NCI-H187 (cell line): ENCODE measurements around the gene ZNRF1.
"Not testable (repeated sequence)": the region's sequence is repeated elsewhere in the genome, so short reads cannot be mapped to it uniquely, and the experiment has no call there.

ENCODE experiments used
- DNase-seq, 2 experiments: peaks; one replicate each; lab custom pipeline; 2025; lab: John Stamatoyannopoulos, UW

ZNRF1 gene

DNA sequence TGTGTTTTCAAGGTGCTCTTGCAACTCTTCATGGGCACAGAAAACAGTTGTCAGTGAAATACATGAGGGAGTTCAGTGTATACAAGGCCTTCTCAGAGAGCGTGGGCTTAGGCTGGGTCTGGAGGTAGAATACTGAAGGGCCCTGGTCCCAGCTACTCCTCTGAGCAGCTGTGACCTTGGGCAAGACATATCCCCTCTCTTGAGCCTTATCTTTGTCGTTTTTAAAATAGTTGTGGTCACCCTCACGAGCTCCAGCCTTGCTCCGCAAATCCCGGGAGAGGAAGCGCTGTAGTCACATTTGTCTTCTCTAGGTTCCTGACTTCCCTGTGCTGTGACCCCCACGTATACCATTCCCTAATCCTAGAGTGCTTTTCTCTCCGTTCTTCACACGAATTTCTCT lies 3.6 kb downstream of the ZNRF1 start:
- no peak for DNase-seq

DNA sequence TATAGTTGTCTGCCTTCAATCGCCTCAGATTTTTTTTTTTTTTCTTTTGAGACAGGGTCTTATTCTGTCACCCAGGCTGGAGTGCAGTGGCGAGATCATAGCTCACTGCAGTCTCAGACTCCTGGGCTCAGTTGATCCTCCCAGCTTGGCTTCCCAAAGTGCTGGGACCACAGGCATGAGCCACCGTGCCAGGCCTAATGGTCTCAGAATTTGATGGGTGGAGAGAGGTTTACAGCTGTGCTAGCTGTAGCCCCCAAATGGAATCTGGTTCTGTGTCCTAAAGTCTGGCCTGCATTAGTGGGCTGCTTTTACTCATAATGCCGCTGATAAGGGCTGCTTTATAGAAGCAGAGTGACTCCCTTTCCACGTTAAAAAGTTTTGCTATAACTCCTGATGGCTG lies 5.1 kb downstream of the ZNRF1 start:
- DNase-seq: no peak

DNA sequence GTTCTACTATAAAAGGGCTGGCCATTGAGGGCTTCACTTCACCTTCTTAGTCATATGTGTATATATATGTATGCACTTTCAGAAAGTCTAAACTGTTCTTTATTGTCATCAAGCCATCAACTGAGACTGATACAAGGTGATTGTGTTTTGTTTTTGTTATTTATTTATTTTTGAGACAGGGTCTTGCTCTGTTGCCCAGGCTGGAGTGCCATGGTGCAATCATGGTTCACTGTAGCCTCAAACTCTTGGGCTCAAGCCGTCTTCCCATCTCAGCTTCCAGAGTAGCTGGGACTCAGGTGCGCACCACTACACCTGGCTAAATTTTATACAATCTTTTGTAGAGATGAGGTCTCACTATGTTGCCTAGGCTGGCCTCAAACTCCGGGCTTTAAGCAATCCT lies 5.6 kb downstream of the ZNRF1 start:
- no peak for DNase-seq

DNA sequence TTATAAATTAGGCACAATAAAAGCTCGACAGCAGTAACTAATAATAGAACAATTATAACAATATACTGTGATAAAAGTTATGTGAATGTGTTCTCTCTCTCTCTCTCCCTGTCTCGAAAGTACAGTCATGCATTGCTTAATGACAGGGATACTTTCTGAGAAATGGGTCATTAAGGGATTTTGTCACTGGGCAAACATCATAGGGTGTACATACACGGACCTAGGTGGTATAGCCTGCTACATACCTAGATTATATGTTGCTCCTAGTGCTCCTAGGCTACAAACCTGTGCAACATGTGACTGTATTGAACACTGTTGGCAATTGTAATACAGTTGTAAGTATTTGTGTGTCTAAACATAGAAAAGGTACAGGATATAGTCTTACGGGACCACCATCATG lies 6.9 kb downstream of the ZNRF1 start:
- DNase-seq: no peak

DNA sequence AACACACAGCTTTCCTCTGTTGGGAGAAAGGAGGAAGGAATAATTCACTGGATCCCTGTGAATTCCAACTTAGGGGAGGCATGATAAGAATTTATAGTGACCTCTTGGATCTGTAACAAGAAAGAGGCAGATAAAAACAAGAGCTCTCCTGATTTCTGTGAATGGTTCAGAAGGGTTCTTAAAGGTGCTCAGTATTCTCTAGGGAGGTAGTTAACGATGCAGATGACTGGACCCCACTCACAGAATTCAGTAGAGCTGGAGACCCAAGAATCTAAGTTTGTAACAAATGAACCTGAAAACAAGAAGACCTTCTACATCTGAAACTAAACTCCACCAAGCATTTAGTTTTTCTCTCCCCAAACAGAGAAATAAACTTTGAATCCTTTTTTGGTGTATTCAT lies 8.6 kb downstream of the ZNRF1 start:
- DNase-seq: no peak

DNA sequence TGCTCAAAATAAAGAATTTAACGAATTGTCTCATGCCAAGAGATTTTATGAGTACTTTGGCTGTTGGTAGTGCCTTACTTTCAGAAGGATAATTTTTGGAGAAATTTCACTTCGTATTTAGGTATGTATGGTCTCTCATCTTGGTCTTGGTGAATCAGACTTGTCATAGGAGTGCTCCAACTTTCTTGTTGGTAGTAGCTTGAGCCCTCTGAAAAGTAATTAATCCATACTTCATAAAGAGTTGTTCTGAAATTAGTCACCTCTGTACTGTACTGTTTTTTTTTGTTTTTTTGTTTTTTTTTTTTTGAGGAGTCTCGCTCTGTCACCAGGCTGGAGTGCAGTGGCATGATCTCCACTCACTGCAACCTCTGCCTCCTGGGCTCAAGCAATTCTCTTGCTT lies 11.6 kb downstream of the ZNRF1 start:
- DNase-seq: no peak

DNA sequence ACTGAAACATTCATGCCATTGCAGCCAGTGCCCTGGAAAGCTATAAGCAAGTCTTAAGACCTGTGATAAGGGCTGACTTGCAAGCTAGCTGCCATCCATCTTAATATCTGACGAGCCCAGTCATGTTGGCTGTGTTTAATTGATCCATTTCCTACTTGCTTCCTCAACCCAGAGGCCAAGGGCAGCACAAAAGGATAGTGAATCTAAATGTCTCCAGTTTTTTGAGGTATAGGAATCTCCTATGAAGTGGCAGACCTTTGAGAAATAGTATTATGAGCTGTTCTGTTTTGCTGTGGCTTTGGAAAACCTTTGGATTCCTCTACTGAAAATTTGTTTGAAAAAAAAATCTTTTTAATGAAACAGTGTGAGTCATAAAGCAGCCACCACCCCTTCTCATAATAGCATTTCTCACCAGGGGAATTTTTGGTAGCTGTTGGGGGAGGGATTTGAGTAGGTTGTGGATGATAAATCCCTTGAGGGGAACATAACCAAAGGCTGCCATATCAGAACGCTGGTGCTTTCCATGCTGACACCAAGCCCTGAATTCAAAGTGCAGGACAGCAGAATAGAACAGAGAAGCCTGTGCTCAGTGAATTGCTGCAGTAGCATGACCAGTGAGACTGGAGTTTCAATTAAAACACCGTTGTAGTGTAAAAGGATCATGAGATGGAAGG lies 12.9 kb downstream of the ZNRF1 start:
- no peak for DNase-seq

DNA sequence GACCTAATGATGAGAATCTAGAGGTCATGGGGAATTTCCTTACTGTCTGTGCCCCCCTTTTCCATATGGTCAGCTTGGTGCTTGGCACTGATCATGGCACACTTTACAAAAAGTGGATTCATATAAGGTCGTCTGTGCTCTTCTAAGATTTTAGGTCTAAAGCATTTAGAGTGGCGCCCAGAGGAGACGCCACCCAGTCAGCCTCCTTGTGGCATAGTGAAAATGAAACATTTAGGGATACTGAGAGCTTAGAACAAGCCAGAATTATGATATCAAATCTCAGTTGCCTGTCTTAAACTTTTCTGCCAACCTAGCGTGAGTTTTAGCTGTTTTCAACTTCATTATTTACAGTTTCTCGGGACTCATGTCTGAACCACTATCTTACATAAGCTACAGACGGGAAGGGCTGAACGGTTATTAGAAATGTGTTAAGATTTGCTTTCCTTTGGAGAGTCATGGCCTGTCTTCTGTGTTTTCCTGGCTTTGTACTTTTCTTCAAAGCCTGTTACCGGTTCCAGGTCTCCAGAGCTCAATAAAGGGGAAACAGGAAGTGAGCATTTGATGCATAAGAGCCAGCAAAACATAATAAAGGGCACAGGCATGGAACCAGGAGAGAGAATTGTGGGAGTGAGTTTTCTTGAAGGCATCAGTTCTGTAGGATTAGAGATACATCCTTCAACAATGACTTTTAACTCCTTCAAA lies 13.7 kb downstream of the ZNRF1 start:
- no peak for DNase-seq

DNA sequence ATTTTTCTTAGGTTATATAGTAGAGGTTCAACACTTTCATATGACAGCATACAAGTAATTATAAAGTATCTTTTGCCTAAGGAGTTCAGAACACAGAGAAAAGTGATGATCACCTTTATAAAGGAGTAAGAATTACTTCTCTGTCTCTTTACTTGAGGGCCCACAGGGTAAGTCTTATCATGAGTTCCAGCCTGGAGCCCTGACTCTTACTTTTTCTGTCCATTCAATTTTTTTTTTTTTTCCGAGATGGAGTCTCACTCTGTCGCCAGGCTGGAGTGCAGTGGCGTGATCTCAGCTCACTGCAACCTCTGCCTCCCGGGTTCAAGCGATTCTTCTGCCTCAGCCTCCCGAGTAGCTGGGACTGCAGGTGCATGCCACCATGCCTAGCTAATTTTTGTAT lies 14.3 kb downstream of the ZNRF1 start:
- DNase-seq: not testable (repeated sequence)

DNA sequence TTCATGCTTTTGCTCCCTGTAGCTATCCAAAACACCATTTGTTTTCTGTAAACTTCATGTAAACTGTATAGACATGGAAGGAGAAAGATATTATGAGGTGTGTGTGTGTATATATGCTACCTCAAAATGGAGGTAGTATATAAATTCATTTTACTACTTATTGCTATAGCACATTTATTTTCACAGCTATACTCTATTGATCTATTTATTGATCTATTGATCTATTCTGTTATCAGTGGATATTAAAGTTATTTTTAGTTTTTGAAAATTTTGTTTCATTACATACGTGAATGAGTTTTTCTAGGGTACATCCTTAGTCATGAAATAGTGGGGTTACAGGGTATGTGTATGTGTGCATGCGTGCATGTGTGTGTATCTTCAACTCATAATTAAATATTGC lies 15.5 kb downstream of the ZNRF1 start:
- DNase-seq: no peak

DNA sequence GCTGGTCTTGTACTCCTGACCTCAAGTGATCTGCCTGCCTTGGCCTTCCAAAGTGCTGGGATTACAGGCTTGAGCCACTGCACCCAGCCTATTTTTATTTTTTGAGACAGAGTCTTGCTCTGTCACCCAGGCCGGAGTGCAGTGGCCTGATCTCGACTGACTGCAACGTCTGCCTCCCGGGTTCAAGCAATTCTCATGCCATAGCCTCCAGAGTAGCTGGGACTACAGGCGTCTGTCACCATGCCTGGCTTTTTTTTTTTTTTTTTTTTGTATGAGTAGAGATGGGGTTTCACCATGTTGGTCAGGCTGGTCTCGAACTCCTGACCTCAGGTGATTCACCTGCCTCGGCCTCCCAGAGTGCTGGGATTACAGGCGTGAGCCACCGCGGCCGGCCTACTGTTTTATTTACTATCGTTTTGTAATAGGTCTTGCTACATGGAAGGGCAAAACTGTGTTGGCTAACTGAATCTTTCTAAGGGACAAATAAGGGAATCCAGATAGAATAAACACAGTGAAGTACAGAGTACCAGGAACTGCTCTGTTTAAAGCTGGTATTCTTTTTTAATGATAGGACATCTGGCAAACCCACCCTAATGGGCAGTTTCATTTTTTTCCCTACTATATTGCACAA lies 17.7 kb downstream of the ZNRF1 start:
- not testable (repeated sequence) for DNase-seq

DNA sequence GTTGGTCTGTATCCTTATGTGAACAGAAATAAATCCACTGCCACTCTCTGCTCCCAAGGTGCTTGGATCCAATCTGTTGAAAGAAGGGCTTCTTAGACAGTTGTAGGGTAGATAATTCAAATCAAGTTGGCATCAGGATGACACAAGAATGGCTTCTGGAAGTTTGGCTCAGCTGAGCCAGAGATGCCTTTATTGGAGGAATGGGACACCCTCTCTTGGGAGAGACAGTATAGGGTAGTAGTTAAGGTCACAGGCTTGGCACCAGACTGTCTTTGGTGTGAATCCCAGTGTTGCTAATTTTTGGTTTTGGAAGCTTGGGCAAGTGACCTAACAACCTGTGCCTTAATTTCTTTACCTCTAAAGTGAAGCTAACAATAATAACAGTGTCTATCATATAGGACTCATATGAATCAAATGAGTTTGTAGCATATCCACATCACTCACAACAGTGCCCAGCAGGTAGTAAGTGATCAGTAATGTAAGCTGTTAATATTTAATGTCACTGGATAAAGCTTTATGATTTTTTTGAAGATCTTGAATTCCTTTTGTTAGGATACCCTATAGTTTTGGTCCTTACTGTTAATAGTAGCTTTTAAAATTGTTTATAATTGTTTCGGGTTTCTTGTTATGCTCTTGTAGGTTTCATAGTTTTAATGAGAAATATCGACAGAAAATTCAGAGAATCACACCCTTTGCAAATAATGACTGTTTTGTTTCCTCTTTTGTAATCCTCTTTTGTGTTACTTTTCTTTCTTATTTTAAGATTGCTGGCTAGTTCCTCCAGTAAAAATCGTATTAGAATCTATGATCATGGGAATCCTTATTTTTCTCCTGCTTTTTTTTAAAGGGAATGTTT lies 19.1 kb downstream of the ZNRF1 start:
- no peak for DNase-seq

DNA sequence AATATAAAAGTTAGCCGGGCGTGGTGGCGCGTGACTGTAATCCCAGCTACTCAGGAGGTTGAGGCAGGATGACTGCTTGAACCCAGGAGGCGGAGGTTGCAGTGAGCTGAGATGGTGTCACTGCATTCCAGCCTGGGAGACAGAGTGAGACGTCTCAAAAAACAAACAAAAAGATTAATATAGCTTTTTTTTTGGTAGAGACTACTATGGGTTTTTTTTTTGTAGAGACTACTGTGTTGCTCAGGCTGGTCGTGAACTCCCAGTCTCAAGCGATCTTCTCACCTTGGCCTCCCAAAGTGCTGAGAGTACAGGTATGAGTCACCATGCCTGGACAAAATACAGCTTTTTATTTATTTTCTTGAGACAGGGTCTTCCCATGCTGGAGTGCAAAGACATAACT lies 20.2 kb downstream of the ZNRF1 start:
- DNase-seq: no peak

DNA sequence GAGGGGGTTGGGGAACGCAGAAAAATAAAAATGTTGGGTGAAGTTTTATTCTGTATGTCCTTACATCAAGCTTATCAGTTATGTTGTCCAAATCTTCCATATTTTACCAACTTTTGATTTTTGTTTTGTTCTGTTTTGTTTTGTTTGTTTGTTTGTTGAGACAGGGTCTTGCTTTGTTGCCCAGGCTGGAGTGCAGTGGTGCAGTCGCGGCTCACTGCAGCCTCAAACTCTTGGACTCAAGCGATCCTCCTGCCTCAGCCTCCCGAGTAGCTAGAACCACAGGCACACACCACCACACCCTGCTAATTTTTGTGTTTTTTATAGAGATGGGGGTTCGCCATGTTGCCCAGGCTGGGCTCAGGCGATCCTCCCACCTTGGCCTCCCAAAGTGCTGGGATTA lies 20.8 kb downstream of the ZNRF1 start:
- DNase-seq: no peak

DNA sequence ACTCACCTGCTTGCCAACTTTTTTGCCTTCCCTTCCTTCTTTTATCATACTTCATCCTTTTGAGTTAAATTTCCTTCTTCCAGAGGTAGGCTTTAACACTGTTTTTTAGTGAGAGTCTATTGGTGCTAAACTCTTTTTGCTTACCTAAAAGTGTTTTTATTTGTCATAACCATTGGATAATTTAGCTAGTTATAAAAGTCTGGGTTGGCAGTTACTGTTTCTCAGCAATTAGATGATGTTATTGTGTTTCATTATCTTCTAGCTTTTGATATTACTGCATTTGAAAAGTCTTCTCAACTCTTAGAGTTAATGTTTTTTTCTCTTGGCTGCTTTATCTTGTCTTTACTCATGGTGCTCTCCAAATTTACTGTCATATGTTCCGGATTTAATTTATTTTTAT lies 22.6 kb downstream of the ZNRF1 start:
- DNase-seq: no peak

DNA sequence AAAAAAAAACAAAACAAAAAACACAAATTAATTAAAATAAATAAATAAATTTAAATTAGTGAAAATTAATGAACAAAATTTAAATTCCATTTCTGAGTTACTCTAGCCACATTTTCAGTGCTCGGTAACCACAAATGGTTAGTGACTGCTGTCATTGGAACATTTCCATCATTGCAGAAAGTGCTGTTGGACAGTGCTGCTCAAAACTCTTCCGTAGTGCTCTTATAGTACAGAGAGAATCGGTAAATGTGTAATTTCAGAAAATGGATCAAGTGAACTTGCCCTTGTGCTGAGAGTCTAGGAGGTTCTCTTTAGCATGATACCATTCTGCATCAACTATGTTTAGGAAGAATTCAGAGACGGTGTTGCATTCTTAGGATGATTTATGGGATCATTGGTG lies 23.7 kb downstream of the ZNRF1 start:
- DNase-seq: no peak

DNA sequence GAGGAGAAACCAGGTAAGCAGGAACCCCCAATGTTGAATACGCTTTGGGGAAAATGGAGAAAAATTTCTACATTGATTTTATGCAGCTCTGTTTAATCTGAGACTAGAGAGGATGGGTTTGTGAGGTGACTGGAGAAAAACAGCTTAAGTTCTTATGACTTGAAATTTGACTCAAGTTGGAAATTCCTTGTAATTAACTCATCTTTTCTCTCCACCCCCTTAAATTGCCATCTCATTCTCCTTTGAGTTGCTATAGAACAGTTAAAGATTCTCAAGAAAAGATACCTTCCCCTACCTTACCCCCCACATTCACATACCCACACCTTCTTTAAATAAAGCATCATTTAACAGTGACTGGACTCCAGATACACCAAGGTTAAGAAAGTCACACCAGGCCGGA lies 24.2 kb downstream of the ZNRF1 start:
- no peak for DNase-seq

DNA sequence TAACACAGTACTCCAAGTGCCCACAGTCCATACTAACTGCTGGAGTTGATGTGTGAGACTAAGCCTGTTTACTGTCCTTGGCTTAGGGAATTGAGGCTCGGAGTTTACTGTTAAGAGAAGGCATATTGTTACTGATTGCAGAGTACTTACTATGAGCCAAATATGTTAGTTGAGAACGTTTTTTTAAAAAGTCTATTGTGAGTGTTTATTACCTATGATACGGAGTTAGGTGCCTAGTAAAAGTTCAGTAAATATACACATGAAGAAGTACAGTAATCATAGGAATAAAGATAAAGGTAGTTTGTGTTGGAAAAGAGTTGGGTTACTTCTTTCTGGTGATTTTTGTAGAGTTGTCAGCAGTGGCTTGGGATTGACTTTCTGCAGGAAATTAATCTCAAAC lies 25.4 kb downstream of the ZNRF1 start:
- DNase-seq: no peak

DNA sequence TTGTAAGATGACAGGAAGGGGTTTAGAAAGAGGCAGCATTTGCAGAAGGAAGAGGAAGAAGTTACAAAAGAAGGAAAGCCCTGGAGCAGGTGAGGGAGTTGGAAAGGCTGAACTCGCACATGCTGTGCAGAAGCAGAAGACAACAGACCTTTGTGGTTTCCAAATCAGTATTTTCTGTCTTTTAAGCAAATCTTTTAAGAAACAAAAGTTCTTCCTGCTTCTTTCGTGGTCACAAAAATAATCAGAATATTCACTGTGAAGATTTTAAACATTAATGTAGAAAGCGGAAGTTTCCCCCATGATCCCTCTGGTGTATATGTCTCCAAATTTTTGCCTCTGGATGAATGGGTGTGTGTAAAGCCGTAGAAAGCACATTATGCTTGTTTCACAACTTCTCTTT lies 25.8 kb downstream of the ZNRF1 start:
- no peak for DNase-seq

DNA sequence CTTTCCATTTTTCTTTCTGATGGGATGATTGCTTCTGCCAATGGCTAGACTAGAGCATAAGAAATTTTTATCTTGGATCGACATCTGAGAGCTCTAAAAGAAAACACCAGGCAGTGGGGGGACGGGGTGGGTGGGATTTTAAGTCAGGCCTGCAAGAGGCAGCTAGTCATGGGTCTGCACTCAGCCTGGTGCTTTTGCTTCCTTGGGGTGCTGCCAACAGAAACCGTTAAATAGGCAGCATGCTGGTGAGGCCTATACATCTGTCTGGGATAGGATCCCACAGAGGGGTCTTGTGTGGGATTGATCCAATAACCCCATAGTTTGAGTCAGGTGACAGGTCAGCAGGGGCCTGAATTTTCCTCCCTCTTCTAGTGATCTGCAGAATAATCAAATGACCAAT lies 26.9 kb downstream of the ZNRF1 start:
- DNase-seq: no peak

DNA sequence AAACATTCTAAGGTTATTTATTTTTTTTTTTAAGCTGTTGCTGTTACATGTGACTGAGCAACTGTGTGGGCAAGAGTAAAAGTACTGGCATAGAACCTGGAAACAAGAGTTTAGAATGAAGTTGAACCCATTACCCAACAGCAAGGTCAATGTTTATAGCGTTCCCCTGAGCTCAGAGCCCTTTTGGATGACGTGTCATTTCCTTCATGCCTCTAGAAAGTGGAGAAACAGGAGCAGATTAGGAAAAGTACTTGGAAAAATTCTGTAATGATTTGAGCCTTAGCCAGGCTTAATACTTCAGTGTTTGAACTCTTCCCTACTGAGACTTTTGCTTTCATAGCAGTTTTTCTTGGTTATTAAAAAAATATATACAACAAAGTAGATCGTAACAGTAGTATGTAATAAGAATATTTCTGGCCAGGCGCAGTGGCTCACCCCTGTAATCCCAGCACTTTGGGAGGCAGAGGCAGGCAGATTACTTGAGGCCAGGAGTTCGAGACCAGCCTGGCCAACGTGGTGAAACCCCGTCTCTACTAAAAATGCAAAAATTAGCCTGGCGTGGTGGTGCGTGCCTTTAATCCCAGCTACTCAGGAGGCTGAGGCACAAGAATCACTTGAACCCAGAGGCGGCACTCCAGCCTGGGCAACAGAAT lies 27.5 kb downstream of the ZNRF1 start:
- not testable (repeated sequence) for DNase-seq

DNA sequence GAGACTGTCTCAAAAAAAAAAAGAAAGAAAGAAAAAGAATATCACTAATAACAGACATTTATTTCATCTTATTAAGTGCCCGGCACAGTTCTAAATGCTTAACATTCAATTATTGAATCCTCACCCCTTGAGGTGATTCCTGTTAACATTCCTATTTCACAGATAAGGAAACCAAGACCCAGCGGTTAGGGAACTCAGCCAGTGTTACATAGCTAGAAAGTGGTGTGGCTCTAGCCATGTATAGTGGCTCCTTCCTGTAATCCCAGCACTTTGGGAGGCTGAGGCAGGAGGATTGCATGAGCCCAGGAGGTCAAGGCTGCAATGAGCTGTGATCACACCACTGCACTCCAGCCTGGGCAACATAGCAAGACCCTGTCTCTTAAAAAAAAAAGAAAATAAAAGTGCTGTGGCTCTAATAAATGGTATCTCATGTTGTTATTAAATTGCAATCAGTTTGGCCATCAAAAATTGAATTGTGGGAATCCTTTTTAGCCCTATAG lies 28.1 kb downstream of the ZNRF1 start:
- no peak for DNase-seq
